Measurements from ENCODE around the gene GUCY1A2. TPM values are rescaled to one million over a fixed set of nuclear protein-coding genes. Genes with fewer than 3 reads are reported as not detected.

Gene GUCY1A2
- total RNA-seq, 2 donors from 2014 or later: 3.7 to 5.3 TPM

DNA sequence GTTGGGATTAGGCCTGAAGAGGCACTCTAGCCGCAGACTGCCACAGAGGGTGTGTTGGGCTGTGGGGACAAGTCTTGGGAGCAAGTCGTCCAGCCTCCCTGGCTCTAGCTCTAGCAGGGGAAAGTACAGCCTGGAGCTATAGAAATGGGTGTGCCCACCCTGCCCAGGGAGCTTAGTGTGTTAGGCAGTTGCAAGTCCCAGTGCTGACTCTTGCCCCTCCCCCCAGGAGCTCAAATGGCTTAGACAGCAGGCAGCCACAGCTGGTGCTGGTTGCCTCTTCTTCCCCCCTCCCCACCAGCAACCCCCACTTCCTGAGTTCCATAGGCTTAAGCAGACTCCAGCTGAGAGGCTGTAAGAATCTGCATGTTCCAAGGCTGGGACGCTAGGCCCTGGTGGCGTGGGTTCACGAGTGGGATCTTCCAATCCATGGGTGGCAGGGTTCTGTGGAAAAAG lies 61.2 kb downstream of the GUCY1A2 start:
- Mint-ChIP-seq H3K9me3 (no peaks in the 10 kb centered on the region), H3K36me3 (ENCODE audit: low read depth) (no peaks in the 10 kb centered on the region), H3K4me3 (no peak overlapping the region), H3K27ac (no peak overlapping the region), H3K4me1 (peaks cover 24% of the 10 kb centered on the region), H3K27me3 (ENCODE audit: insufficient read depth) (no peaks in the 10 kb centered on the region)
- Histone ChIP-seq H3K27me3 (ENCODE audit: control insufficient read depth, insufficient read depth, low read length, poor library complexity, severe bottlenecking) (no peaks in the 10 kb centered on the region), H3K4me1 (ENCODE audit: control insufficient read depth, insufficient read depth, low read length) (peaks cover 15% of the 10 kb centered on the region), H3K9me3 (ENCODE audit: control insufficient read depth, low read length) (no peaks in the 10 kb centered on the region), H3K27ac (ENCODE audit: low read depth, low read length) (no peak overlapping the region), H3K36me3 (ENCODE audit: control insufficient read depth, insufficient read depth, low read length) (no peaks in the 10 kb centered on the region), H3K9ac (ENCODE audit: extremely low read depth, low read length, poor library complexity, severe bottlenecking) (no peak overlapping the region), H3K4me3 (ENCODE audit: low read length) (no peak overlapping the region)
- TF ChIP-seq, protein P1, sequence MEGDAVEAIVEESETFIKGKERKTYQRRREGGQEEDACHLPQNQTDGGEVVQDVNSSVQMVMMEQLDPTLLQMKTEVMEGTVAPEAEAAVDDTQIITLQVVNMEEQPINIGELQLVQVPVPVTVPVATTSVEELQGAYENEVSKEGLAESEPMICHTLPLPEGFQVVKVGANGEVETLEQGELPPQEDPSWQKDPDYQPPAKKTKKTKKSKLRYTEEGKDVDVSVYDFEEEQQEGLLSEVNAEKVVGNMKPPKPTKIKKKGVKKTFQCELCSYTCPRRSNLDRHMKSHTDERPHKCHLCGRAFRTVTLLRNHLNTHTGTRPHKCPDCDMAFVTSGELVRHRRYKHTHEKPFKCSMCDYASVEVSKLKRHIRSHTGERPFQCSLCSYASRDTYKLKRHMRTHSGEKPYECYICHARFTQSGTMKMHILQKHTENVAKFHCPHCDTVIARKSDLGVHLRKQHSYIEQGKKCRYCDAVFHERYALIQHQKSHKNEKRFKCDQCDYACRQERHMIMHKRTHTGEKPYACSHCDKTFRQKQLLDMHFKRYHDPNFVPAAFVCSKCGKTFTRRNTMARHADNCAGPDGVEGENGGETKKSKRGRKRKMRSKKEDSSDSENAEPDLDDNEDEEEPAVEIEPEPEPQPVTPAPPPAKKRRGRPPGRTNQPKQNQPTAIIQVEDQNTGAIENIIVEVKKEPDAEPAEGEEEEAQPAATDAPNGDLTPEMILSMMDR (conservative IDR thresholded peaks at IDR 0.05): no peak
- peak; percentile 83 for DNase-seq
- 69 to 89% methylated on average over 3 to 5 of the region's 5 CpGs for WGBS, 2 experiments (ENCODE audit: insufficient coverage in 1 of 2, insufficient read length in 1 of 2)

DNA sequence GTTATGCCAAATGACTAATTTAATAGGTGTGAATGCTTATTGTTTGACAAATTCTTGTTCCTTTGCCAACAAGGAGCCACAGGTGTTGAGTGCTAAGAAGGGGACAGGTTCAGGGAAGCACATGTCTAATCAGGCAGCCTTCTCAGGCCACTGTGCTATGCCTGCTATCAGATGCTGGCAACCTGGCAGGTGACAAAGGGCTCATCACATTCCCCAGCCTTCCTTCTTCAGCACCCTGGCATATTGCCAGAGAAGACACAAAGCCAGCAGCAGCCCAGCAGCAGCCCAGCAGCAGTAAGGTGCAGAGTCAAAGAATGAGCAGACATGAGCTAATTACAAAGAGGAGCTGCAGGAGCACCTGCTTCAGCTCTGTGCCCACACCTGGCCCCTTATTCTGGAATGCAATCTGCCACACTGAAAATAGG lies 68.2 kb downstream of the GUCY1A2 start:
- Histone ChIP-seq H3K27ac (ENCODE audit: low read depth, low read length) (no peak overlapping the region), H3K4me3 (ENCODE audit: low read length) (no peak overlapping the region), H3K36me3 (ENCODE audit: control insufficient read depth, insufficient read depth, low read length) (no peaks in the 10 kb centered on the region), H3K4me1 (ENCODE audit: control insufficient read depth, insufficient read depth, low read length) (no peaks in the 10 kb centered on the region), H3K9ac (ENCODE audit: extremely low read depth, low read length, poor library complexity, severe bottlenecking) (no peak overlapping the region), H3K27me3 (ENCODE audit: control insufficient read depth, insufficient read depth, low read length, poor library complexity, severe bottlenecking) (no peaks in the 10 kb centered on the region), H3K9me3 (ENCODE audit: control insufficient read depth, low read length) (no peaks in the 10 kb centered on the region)
- Mint-ChIP-seq H3K27me3 (ENCODE audit: insufficient read depth) (no peaks in the 10 kb centered on the region), H3K9me3 (no peaks in the 10 kb centered on the region), H3K4me1 (peaks cover 5% of the 10 kb centered on the region), H3K27ac (no peak overlapping the region), H3K4me3 (no peak overlapping the region), H3K36me3 (ENCODE audit: low read depth) (no peaks in the 10 kb centered on the region)
- TF ChIP-seq, protein P1 (conservative IDR thresholded peaks at IDR 0.05): no peak
- DNase-seq: peak; percentile 48

DNA sequence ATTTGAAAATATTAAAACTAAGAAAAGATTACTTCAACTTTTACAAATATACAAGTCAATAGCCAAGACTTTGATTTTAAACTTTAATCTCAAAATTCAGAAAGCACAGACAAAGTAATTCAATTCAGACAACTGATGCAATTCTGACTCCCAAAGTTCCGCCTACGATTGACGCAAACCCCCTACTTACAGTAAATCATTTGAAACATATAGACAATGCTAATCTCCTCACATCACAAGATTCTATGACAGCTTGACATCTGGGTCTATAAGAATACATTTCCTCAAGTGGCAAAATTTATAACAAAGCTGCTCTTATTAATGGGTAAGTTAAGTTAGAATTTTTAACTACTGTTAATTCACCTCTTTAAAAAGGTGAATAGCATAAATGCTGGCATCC lies 75.2 kb downstream of the GUCY1A2 start:
- Mint-ChIP-seq H3K36me3 (ENCODE audit: low read depth) (no peaks in the 10 kb centered on the region), H3K27me3 (ENCODE audit: insufficient read depth) (no peaks in the 10 kb centered on the region), H3K9me3 (no peaks in the 10 kb centered on the region), H3K27ac (no peak overlapping the region), H3K4me1 (no peaks in the 10 kb centered on the region), H3K4me3 (no peak overlapping the region)
- Histone ChIP-seq H3K9me3 (ENCODE audit: control insufficient read depth, low read length) (no peaks in the 10 kb centered on the region), H3K36me3 (ENCODE audit: control insufficient read depth, insufficient read depth, low read length) (no peaks in the 10 kb centered on the region), H3K4me1 (ENCODE audit: control insufficient read depth, insufficient read depth, low read length) (no peaks in the 10 kb centered on the region), H3K9ac (ENCODE audit: extremely low read depth, low read length, poor library complexity, severe bottlenecking) (no peak overlapping the region), H3K27me3 (ENCODE audit: control insufficient read depth, insufficient read depth, low read length, poor library complexity, severe bottlenecking) (no peaks in the 10 kb centered on the region), H3K4me3 (ENCODE audit: low read length) (no peak overlapping the region), H3K27ac (ENCODE audit: low read depth, low read length) (no peak overlapping the region)
- DNase-seq: no peak
- TF ChIP-seq, protein P1 (conservative IDR thresholded peaks at IDR 0.05): no peak
- 98% methylated on average over 3 of the region's 3 CpGs; no CpG with 5 or more reads in 1 of the 2 experiments for WGBS, 2 experiments (ENCODE audit: insufficient coverage in 1 of 2, insufficient read length in 1 of 2)

Data from endodermal cell (in vitro differentiated cells).